Epithelial cell of esophagus (primary cell): Measurements from ENCODE around the gene DDI2.

ENCODE experiments used
- DNase-seq: peaks from one replicate; pipeline ENCODE4 v3.0.0; 2010; ENCODE audit warnings: low read depth
- H3K4me3 ChIP-seq: 2 replicates; pipeline ENCODE4 v1.5.1; 2011; ENCODE audit warnings: mild to moderate bottlenecking, low read length, control low read depth
- CTCF ChIP-seq: IDR thresholded peaks from 2 replicates; pipeline ENCODE4 v1.5.1; 2011; ENCODE audit warnings: low read depth, mild to moderate bottlenecking, low read length, control low read depth, inconsistent platforms; ENCODE audit not compliant: insufficient read depth; ENCODE audit errors: missing control alignments

DDI2 gene

DNA sequence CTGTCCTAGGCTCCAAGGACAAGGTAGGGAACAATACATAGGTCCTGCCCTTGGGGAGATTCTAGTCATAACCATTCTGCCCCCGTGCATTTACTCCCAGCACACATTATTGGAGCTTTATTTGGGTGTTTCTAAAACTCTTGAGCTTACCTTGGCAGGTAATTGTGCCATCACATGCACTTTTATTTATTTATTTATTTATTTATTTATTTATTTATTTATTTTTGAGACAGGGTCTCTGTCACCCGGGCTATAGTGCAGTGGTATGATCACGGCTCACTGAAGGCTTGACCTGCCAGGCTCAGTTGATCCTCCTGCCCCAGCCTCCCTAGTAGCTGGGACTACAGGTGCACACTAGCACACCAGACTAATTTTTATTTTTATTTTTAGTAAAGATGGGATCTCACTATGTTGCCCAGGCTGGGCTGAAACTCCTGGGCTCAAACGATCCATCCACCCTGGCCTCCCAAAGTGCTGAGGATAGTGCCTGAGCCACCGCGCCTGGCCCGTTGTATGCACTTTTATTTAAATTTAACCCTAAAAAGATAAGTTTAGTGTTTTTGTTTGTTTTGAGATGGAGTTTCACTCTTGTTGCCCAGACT, 41.6 kb upstream of the DDI2 start:
- DNase-seq: no peak
- H3K4me3 ChIP-seq: no peak overlapping the region

DNA sequence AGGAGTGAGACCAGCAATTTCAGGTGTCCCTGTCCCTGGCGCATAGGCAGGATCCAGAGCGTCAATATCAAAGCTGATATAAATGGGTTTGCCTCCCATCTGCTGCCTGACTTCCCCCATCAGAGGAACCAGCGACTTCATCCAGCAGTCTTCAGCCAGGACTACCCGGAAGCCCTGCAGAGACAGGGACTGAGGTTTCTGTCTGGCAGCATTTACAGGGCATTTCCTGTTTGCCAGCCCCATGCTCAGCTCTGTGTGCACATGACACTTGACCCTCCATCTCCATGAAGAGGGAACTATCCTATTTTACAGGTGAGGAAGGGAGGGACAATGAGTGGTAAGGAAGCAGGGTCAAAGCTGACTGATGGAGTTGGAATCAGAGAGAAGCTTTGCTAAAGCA, 39.6 kb upstream of the DDI2 start:
- no peak for DNase-seq
- no peak overlapping the region for H3K4me3 ChIP-seq
- TF ChIP-seq CTCF: no peak

More for the DNA sequence above, 41.6 kb upstream of the DDI2 start:
- TF ChIP-seq CTCF: no peak

GRCh38 chr1:15578921-15579682, 38.2 kb upstream of the DDI2 start:
- DNase-seq: no peak
- H3K4me3 ChIP-seq: no peak overlapping the region
- TF ChIP-seq CTCF: no peak

DNA sequence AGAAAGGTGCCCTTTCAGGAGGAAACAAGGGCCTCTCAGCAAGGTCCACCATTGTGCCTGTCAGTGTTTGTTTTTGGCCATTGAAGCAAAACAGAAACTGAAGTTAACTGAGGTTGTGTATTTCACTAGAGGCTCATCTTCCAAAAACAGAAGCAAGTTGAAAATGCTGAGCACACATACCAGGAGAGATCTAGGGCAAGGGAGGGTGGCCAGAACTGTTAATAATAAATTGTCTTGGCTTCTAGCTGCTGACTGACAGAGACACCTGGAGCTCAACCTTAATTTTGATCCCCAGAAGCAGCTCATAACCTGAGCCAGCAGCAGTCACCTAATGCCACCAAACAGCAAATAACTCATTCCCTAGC, 37.6 kb upstream of the DDI2 start:
- no peak for DNase-seq
- no peak for TF ChIP-seq CTCF

DNA sequence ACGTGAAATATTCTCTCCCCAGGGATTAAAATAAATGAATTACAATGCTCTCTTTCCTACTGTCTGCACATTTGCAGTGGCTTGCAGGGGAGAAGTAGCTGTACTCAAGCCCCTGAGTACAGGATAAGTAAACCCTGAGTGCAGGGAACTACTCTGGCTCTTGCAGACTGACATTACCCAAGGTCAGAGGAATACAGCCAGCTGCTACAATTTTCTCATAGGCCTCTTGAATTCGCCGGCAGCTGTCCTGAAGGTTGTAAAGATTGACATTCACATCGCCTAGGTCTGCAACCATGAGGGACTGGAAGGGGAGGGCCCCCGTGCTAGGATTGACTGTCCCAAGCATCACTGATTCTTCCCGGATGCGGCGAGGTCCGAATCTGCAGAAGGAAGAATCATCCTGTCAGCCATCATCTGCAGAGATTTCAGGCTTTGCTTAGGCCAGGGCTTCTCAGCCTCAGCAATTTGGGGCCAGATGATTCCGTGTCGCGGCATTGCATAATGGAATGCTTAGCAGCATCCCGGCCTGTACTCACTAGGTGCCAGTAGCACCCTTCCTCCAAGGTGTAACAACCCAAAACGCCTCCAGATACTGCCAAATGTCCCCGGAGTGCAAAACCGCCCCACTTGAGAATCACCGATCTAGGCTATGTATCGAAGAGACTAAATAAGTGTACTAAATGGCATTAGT, 34.1 kb upstream of the DDI2 start:
- DNase-seq: no peak
- H3K4me3 ChIP-seq: no peak overlapping the region
- no peak for TF ChIP-seq CTCF

More for the DNA sequence above, 37.6 kb upstream of the DDI2 start:
- H3K4me3 ChIP-seq: no peak overlapping the region

- peak; percentile 9 for TF ChIP-seq CTCF
- no peak for DNase-seq
- peak within 1 kb of the TSS; percentile 33 for H3K4me3 ChIP-seq
Measured at GRCh38 chr1:15584489-15585363, 32.5 kb upstream of the DDI2 start, which contains the start of gene AGMAT. AGMAT (minus strand) TSS chr1:15585051; CDS start chr1:15584967, 84 bp downstream.
